ENCODE results near the gene RRAS.
"Not testable (repeated sequence)": the region's sequence is repeated elsewhere in the genome, so short reads cannot be mapped to it uniquely, and the experiment has no call there.

Gene RRAS

DNA sequence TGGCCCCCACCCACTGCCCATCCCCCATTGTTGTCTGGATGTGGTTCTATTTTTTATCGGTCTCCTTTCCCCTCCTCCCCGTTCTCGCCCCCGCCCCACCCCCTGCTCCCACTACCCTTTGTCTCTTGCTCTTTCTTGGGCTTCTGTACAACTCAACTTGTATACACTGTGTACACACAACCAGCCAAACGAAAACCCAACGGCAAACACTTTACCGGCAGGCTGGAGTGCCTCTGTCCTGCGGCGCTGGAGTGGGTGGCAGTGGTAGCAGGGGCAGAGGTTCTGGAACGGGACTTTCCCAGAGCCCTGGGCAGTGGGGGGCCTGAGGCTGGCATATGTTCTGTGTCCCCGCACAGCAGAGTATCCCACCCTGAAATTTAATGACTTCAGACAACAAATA is 13.7 kb downstream of the RRAS start:
- DNase-seq, result no peak

DNA sequence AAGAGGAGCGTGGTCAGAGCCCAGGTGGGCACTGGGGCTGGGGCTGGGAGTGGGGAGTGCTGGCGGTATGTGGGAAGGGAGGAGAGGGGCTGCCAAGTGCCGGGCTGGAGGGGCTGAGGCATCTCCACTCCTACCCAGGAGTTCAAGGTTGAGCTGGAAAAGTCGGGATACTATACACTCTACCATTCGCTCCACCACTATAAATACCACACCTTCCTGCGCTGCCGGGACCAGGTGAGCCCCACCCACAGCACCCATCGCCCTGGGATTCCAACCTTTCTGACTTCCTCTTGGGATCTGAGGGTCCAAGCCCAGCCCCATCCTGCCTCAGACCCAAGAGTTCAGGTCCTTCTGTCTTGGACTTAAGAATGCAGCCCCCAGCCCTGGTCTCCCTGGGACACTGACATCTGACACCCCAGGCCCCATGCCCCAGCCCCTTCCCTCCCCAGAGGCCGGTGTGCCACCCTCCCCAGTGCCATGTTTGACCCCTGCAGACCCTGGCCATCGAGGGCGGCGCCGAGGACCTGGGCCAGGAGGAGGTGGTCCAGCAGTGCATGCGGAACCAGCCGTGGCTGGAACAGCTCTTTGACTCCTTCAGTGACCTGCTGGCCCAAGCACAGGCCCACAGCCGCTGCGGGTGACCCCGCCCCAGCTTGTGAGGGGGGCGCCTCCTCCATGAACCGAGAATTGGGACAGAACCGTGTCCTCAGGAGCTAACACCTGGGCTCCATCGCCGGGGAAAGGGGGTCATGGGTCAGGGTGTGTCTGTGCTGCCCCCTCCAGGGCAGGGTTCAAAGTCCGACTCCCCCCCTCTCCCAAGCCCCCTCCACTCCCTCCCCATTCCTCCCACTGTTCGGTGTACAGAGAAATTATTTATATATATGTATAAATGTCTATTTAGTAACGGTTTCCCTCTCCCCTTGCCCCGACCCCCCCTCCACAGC is 14.7 kb downstream of the RRAS start:
- DNase-seq, result no peak

DNA sequence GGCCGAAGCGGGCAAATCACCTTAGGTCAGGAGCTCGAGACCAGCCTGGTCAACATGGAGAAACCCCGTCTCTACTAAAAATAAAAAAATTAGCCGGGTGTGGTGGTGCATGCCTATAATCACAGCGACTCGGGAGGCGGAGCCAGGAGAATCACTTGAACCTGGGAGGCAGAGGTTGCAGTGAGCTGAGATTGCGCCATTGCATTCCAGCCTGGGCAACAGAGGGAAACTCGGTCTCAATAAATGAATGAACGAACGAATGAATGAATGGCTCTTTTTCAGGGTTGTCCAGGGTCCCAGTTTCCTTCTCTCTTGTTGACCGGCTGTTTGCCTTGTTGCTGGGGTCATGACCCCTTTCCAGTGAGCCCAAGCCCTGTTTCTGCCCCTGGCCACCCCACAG is 22.1 kb downstream of the RRAS start:
- not testable (repeated sequence) for DNase-seq

DNA sequence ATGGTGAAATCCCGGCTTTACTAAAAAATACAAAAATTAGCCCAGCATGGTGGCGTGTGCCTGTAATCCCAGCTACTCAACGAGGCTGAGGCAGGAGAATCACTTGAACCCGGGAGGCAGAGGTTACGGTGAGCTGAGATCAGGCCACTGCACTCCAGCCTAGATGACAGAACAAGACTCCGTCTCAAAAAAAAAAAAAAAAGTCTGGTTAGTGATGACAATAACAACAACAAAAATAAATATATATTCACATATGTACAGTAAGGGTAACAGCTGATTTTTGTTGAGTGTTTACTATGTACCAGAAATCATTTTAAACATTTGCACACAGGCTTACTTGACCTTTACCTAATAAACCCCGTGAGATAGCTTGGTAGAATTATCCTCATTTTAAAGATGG is 23.0 kb downstream of the RRAS start:
- no peak for DNase-seq

DNA sequence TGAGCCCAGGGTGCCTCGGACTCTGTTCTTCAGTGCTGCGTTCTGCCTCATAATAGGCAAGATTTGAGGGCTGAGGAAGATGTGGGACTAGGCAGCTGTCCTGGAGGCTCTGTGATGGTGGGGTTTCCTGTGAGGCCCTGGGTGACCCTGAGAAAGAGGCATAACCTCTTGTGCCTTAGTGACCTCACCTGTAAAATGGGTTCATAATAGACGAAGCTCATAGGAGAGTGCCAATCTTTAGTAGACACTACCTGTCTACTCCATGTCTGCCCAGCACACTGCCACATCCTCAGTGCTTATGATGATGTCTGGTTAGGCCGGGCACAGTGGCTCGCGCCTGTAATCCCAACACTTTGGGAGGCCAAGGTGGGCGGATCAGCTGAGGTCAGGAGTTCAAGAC is 23.4 kb downstream of the RRAS start:
- no peak for DNase-seq

DNA sequence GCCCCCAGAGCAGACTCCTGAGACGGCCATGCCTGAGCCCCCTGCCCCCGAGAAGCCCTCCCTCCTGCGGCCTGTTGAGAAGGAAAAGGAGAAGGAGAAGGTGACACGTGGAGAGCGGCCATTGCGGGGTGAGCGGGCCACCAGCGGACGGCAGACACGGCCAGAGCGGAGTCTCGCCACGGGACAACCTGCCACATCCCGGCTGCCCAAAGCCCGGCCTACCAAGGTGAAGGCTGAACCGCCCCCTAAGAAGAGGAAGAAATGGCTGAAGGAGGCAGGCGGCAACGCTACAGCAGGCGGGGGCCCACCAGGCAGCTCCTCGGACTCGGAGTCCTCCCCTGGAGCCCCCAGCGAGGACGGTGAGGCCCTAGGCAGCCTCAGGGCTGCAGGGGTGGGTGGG is 24.1 kb downstream of the RRAS start:
- DNase-seq, result no peak

DNA sequence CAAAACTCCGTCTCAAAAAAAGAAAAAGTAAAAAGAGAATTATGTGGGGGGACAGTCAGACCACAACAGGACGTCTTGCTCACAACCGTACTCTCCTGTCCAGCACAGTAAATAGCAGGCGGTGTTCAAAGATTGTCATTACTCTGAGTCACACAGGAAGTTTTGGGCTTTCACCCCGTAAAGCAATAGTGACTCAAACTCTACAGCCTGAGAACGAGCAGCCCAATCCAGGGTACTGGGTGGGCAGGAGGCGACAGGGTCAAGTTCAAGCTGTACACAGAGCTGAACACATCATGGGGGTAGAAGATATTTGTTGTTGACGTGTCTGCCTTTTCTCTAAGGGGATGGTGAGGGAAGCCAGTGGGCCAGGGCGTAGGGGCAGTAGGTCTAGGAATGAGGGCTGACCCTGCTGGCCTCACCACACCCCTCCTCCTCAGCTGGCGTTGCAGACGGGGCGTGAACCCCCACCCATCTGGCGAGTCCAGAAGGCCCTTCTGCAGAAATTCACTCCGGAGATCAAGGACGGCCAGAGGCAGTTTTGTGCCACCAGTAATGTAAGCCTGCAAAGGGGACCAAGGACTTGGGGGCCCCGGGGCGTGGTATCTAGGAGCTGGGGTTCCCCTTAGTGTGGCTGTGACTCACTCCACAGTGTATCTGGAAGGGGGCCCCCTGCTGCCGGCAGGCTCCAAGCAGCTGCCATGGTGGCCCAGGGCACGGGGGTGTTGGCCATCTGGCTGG is 25.7 kb downstream of the RRAS start:
- DNase-seq, result no peak

DNA sequence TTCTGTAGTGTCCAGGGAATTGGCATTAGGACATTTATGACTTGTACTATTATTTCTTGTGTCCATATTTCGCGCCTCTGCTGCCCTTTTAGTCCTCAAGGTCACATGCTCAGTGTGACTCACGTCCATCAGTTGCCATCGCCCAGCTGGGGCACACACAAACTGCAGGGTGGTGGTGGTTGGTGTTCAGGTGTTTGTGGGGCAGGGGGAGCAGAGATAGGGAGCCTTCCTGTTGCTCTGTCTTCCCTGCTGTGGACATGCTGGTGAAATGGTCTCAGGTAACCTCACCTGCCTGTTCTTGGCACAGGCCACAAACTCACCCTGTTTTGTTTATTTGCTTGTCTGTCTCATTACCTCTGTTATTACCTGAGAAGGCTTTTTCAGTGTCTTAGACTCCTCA is 26.6 kb downstream of the RRAS start:
- DNase-seq, result no peak

DNA sequence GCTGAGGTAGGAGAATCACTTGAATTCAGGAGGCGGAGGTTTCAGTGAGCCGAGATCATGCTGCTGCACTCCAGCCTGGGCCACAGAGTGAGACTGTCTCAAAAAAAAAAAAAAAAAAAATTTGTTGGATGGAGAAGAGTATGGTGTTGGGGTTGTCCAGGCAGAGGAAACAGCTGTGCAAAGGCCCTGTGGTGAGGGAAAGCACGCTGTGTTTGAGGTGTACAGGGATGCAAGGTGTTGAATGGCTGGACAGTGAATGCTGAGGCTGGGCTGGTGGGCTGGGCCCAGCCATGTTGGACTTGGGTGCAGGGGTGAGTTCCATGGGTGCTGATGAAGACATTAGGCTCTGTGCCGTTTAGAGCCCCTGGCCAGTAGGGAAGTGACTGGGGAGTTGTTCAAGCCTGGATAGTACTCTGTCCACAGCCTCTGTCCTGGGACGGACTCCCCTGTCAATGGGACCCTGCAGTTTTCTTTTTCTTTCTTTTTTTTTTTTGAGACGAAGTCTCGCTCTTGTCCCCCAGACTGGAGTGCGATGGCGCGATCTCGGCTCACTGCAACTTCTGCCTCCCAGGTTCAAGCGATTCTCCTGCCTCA is 30.3 kb downstream of the RRAS start:
- DNase-seq, result no peak

DNA sequence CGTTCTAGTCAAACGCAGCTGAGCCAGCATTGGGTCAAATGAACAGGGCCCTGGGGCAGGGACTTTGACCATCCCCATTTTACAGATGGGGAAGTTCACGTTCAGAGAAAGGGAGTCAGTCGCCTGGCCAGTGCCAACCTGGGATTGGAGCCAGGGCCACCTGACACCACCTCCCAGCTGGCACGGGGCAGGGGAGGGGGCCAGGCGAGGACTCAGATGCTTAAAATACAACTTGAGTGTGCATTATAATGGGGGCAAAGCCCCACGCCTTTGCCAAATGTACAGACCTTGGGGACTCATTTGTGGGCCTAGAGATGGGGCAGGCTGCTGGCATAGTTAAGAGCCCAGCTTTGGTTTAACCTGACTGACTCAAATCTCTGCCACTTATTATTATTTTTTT is 34.3 kb downstream of the RRAS start:
- no peak for DNase-seq

DNA sequence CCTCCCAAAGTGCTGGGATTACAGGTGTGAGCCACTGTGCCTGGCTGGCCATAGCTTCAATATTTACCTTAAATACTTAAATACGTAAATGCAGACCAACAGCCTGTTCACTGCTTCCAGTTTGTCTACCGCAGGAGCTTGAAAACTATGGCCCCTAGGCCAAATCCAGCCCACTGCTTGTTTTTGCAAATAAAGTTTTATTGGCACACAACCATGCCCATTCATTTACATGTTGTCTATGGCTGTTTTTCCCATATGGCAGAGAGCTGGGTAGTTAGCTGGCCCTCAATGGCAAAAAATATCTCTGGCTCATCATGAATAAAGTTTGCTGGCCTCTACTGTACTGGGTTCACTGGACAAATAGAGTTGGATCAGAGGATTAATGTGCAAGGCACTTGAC is 37.1 kb downstream of the RRAS start:
- no peak for DNase-seq

DNA sequence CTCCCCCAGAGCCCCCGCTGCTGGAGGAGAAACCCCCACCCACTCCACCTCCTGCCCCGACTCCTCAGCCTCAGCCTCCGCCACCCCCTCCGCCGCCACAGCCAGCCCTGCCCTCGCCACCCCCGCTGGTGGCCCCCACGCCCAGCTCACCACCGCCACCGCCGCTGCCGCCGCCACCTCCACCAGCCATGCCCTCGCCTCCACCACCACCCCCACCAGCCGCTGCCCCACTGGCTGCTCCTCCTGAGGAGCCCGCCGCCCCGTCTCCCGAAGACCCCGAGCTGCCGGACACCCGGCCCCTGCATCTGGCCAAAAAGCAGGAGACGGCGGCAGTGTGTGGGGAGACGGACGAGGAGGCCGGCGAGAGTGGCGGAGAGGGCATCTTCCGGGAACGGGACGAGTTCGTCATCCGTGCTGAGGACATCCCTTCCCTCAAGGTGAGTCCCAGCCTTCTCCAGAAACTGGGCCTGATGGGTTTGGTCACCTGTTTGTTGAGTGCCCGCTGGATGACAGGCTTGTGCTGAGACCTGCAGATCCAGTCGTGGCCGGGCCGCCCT is 38.4 kb downstream of the RRAS start:
- no peak for DNase-seq

DNA sequence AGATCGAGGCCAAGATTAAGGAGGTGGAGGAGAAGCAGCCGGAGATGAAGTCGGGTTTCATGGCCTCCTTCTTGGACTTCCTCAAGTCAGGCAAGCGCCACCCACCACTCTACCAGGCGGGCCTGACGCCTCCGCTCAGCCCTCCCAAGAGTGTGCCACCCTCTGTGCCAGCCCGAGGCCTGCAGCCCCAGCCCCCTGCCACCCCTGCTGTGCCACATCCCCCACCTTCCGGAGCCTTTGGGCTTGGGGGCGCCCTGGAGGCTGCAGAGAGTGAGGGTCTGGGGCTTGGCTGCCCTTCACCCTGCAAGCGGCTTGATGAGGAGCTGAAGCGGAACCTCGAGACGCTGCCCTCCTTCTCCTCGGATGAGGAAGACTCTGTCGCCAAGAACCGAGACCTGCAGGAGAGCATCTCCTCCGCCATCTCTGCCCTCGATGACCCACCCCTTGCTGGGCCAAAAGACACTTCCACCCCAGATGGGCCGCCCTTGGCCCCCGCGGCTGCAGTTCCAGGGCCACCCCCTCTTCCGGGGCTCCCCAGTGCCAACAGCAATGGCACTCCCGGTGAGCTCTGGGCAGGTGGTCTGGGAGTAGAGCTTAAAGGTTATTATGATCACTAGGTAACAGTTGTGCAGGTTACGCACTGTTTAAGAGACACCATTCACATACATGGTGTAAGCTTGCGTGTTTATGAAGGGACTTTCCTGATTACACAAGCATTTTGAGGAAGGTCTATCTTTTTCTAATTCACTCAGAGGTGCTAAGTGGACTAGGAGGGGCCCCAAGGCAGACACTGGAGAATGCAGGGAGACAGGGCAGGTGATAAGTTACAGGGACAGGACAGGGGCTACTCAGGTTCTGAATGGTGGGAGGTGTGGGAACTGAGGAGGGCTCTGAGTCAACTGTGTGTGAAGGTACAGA is 40.3 kb downstream of the RRAS start:
- no peak for DNase-seq

DNA sequence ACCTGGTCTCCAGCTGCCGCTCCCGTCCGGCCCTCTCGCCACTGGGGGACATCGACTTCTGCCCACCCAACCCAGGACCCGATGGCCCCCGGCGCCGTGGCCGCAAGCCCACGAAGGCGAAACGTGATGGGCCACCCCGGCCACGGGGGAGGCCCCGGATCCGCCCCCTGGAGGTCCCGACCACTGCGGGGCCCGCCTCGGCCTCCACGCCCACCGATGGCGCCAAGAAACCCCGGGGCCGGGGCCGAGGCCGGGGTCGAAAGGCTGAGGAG is 42.3 kb downstream of the RRAS start:
- DNase-seq, result no peak

DNA sequence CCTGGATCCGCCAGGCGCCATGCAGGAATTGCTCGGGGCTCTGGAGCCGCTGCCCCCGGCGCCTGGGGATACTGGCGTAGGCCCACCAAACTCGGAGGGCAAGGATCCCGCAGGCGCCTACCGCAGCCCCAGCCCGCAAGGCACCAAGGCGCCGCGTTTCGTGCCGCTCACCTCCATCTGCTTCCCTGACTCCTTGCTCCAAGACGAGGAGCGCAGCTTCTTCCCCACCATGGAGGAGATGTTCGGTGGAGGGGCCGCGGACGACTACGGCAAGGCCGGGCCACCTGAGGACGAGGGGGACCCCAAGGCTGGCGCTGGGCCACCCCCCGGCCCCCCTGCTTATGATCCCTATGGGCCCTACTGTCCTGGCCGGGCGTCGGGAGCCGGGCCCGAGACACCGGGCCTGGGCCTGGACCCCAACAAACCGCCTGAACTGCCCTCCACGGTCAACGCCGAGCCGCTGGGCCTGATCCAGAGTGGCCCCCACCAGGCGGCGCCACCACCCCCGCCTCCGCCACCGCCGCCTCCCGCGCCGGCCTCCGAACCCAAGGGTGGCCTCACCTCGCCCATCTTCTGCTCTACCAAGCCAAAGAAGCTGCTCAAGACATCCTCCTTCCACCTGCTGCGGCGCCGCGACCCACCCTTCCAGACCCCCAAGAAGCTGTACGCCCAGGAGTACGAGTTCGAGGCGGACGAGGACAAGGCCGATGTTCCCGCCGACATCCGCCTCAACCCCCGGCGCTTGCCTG is 42.8 kb downstream of the RRAS start:
- DNase-seq, result no peak

DNA sequence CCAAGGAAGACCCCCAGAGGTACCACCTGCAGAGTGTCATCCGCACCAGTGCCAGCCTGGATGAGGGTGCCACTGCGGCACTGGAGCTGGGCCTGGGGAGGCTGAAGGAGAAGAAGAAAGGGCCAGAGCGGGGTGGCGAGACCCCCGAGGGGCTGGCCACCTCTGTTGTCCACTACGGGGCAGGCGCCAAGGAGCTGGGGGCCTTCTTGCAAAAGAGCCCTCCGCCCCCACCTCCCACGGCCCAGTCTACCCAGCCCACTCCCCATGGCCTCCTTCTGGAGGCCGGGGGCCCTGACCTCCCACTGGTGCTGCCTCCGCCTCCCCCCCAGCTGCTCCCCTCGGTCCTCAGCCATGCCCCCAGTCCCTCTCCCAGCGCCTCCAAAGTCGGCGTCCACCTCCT is 43.5 kb downstream of the RRAS start:
- no peak for DNase-seq

DNA sequence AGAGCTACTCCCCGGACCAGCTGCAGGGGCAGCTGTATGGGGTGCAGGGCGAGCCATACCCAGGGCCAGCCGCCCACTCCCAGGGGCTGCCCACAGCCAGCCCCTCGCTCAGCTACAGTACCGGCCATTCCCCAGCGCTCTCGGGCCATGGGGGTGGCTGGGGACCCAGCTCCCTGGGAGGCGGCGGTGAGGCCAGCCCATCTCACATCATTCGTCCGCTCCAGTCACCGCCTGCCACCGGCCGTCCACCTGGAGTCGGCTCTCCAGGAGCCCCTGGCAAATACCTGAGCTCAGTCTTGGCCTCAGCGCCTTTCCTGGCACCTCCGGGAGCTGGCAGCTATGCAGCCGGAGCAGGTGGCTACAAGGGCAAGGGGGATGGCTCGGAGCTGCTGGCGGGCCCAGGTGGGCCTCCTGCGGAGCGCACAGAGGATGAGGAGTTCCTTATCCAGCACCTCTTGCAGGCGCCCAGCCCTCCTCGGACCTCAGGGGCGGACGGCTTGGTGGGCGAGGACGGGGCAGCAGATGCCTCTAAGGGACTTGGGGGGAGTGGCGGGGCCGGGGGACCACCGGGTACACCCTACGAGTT is 44.0 kb downstream of the RRAS start:
- no peak for DNase-seq

DNA sequence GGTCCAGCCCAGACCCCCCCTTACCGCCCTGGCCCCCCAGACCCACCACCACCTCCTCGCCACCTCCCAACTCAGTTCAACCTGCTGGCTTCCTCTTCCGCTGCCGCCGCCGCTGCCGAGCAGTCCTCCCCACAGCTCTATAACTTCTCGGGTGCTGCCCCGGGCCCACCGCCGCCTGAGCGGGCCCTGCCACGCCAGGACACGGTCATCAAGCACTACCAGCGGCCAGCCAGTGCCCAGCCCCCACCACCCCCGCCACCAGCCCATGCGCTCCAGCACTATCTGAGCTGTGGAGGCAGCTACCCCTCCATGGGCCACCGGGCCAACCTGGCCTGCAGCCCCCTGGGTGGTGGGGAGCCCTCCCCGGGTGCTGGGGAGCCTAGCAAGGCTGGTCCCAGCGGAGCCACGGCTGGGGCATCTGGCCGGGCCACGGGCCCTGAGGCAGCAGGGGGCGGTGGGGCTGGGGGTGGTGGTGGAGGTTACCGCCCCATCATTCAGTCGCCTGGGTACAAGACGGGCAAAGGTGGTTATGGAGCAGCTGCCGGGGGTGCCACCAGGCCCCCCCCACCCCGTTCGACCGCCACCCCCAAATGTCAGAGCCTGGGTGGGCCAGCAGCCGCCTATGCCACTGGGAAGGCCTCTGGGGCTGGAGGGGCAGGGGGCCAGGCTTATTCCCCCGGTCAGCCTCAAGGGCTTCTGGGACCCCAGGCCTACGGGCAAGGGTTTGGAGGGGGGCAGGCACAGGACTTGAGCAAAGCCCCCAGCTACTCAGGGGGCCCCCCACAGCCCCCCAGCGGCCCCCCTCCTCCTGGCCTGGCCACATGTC is 44.7 kb downstream of the RRAS start:
- DNase-seq, result no peak

DNA sequence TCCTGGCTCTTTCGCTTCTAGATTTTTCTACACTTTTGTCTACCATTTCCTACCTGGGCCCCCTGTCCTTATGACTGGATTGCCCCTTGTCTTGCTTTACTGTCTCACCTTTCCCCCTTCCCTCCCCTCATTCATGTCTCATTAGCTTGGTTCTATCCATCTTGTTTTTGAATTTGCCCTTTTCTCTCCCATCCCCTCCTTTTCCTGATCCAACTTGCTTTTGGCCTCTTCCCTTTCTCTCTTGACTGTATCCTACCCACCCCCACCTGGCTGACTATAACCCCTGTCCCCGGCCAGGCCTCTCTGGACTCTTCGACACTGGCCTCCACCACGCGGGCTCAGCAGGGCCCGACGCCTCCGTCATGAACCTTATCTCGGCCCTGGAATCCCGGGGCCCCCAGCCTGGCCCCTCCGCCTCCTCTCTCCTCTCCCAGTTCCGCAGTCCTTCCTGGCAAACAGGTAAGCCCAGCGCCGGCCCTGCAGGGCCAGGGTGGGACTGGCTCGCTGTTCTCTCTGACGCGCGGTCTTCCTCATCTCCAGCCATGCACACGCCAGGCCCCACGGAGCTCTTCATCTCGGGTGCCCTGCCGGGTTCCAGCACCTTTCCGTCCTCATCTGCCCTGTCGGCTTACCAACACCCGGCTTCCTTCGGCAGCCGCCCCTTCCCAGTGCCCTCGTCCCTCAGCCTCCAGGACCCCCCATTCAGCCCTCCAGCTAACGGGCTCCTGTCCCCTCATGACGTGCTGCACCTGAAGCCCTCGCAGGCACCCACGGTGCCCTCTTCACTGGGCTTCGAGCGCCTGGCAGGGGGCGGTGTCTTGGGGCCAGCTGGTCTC is 45.6 kb downstream of the RRAS start:
- no peak for DNase-seq
